Astrocyte of the hippocampus (primary cell): ENCODE data around the gene PLA2G4A.

Experiments
- DNase-seq: peaks from one replicate; pipeline ENCODE4 v3.0.0; 2011; ENCODE audit warnings: low read depth, low spot score

The PLA2G4A gene

GRCh38 chr1:187027253-187027652 lies 198.5 kb downstream of the PLA2G4A start:
- no peak for DNase-seq

DNA sequence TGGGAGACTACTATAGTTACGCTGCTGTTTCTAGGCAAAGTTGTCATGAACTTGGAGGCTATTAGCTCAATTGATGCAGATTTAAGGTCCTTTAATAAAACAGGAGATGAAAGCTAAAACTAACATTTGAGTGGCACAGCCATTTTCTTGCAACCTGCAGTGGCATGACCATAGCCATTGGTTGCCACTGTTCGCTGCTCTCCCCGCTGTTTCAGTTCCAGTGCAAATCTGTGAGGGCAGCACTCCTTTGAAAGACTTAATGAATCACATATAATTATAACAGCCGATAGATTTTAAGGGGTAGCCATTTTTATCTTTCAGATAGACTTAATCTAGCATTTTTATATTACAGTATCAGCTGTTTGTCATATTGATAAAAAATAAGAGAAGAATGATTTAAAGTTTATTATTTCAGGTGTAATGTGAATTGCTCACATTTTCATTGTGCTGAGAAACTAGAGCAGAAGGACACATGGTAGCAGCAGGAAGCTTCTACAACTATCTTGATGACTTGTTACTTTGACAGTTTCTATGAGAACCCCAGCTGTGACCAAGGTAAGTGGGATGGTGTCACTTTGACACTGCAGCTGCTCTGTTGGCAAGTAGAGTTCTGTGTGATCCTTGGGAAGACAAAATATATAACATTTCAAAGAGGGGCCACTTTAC lies 203.7 kb downstream of the PLA2G4A start:
- no peak for DNase-seq

DNA sequence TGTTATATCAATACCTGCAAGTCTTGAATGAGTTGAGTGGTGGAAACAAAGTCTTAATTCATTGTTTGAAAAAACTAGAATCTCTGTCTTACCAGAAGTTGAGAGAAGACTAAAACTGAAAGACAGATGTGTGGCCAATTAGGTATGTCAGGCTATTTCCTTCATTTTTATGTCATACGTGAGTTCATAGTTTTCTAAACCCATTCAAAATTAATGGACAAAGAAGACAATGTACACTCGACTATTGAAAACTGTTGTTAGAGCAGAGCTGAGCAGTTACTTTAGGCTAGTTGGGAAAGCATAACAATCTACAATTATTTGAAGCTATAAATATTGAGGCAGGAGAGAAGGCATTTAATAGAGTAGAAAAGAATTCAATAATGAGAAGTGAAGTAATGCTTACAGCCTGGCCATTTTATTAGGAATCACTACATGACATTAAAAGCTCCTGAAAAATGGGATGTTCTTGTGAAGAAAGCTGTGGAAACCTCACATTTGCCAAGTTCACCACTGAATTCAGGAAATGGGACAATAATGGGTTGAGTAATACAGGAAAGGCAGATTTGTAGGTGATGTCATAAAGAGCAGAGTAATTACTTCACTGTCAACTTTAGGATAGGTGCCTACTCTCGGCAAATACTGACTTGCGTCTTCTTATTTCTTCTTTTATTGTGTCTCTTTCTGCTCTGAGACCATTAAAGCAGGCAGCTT lies 204.4 kb downstream of the PLA2G4A start:
- no peak for DNase-seq

- no peak for DNase-seq
These were observed 205.1 kb downstream of the PLA2G4A start for GRCh38 chr1:187033693-187034390.

GRCh38 chr1:187034501-187034900 lies 205.8 kb downstream of the PLA2G4A start:
- DNase-seq: no peak

DNA sequence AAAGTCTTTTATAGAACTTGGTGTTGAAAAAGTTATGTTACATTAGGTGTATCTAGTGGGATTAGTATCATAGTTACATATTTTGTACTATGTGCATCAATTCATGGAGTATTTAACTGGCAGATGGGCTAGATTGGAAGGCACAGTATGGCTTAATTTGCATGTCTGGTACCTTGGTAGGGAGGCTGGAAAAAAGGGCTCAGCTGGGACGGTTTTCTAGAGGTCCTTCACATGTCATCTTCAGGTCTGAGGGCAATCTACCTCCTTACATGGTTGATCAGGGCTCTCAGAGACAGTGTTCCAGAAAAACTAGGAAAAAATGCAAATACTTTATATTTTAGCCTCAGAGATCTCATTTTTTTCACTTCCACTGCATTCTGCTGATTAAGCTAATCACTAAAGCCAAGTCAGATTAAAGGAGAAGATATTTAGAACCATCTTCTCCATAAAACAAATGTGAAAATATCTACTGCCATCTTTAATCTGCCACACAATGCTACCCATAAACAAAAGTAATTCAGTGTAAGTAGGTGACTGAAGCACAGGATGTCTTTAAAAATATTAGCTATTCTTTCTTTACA lies 209.3 kb downstream of the PLA2G4A start:
- no peak for DNase-seq
